HUES48 (cell line): Measurements from ENCODE around the gene NOL9.

Experiments
- H3K27ac ChIP-seq: one replicate; pipeline ENCODE4 v1.7.0; 2013; ENCODE audit warnings: low read depth, low read length, inconsistent platforms
- H3K27me3 ChIP-seq: 2 replicates; pipeline ENCODE4 v1.6.1; 2013; ENCODE audit warnings: mild to moderate bottlenecking, low read length; ENCODE audit not compliant: control insufficient read depth, insufficient read depth
- H3K36me3 ChIP-seq: 2 replicates; pipeline ENCODE4 v1.6.1; 2013; ENCODE audit warnings: low read length; ENCODE audit not compliant: control insufficient read depth, insufficient read depth
- H3K4me1 ChIP-seq: 2 replicates; pipeline ENCODE4 v1.6.1; 2013; ENCODE audit warnings: mild to moderate bottlenecking, low read length; ENCODE audit not compliant: control insufficient read depth, insufficient read depth
- H3K4me3 ChIP-seq: 2 replicates; pipeline ENCODE4 v1.5.1; 2013; ENCODE audit warnings: mild to moderate bottlenecking, low read depth, low read length
- H3K9ac ChIP-seq: 2 replicates; pipeline ENCODE4 v1.6.1; 2013; ENCODE audit warnings: mild to moderate bottlenecking, low read depth, low read length, moderate library complexity
- H3K9me3 ChIP-seq: 2 replicates; pipeline ENCODE4 v1.6.1; 2013; ENCODE audit warnings: low read length; ENCODE audit not compliant: control insufficient read depth, insufficient read depth

Gene NOL9

GRCh38 chr1:6507037-6507428 lies 47.3 kb downstream of the NOL9 start:
- Histone ChIP-seq H3K4me3 (no peak overlapping the region), H3K9ac (no peak overlapping the region), H3K27ac (no peak overlapping the region), H3K9me3 (no peaks in the 10 kb centered on the region), H3K4me1 (no peaks in the 10 kb centered on the region), H3K36me3 (no peaks in the 10 kb centered on the region), H3K27me3 (no peaks in the 10 kb centered on the region)

DNA sequence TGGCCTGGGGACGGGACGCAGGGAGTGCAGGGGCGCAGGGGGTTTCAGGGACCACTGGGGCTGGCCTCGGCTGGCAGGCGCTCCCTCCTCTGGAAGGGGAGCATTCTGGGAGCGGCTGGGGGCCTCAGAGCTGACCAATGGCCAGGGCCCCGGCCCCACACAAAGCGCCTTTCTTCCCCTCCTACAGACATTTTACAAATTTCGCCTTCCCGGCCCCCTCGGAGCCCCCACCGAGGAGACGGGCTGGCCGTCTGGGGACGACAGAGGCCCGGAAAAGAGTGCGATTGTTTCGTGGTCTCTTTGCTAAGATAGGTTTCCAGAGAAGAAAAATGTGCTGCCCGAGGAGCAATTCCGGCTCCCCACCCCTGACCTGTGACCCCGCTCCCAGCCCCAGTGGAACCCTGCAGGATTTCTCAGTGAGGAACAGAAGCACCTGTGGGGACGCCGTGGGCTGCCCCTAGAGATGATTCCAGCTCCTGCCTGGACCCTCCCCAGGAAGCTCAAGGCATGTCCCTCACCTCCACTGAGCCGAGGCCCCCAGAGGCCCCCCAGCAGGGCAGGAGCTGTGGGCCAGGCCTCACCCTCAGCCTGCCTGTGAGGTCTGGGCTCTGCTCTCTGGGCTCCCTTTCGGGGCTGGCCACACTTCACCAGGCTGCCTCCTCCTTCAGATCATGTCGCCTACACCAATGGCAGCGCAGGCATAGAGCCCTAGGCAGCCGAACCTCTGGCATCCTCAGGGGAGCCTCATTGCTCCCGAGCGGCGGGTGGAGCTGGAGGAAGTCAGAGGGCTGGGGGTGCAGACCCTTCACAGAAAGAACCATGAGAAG lies 47.9 kb downstream of the NOL9 start:
- no peak overlapping the region for H3K9ac ChIP-seq
- no peaks in the 10 kb centered on the region for H3K27me3 ChIP-seq
- no peaks in the 10 kb centered on the region for H3K36me3 ChIP-seq

DNA sequence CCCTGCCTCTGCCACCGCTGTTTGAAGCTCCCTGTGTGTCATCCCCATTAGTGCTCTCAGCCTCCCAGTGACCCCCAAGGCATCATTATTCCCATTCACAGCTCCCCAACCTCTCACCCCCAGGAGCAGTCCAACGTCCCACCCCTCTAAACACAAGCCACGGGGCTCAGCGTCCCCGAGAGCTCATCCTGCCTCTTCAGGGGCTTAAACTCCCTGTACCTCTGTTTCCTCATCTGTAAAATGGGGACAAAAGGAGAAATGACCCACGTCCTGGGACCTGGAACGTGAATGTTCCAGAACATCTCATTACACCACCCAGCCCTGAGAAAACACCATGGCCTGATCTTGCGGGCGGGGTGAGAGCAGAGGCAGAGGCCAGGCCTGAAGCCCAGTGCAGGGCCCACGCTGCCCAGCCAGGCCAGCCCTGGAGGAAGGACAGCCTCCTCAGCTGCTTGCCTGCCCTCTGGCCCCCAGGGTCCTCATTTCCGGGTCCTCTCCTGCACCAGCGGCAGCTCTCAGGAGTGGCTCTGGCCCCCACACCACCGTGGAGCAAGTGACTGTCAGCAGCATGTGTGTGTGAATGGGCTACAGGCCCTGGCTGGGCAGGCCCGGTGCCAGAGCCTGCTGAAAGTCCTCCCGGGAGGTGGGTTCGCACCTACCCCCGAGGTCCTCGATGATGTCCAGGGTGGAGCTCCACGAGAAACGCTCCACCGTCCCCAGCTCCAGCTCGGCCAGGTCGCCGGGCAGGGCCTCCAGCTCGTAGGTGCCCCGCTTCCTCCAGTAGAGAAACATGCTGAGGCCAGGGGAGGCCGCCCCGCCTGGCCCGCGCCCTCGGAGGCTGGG lies 48.7 kb downstream of the NOL9 start:
- Histone ChIP-seq H3K4me1 (no peaks in the 10 kb centered on the region), H3K27me3 (no peaks in the 10 kb centered on the region), H3K27ac (no peak overlapping the region), H3K4me3 (no peak overlapping the region), H3K9ac (no peak overlapping the region), H3K36me3 (no peaks in the 10 kb centered on the region), H3K9me3 (no peaks in the 10 kb centered on the region)

More for the DNA sequence above, 47.9 kb downstream of the NOL9 start:
- no peak overlapping the region for H3K27ac ChIP-seq
- no peaks in the 10 kb centered on the region for H3K9me3 ChIP-seq
- no peaks in the 10 kb centered on the region for H3K4me1 ChIP-seq
- no peak overlapping the region for H3K4me3 ChIP-seq

DNA sequence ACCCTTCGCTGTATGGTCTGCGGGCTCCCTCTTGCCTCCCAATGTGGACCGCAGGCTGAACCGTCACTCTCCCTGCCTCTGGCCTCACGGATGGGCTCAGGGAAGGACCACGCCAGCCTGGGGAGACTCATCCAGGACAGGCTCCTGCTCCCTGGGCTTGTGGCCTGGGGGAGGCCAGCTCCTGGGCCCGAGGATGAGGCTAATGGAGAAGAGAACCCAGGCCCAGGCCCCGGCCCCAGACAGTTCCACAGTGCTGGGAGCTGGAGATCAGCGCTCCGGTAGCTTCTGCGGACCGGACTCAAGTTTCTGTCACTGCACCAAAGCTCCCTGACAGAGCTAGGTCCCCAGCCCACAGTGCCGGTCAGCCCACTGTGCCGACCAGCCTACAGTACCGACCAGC lies 49.4 kb downstream of the NOL9 start:
- Histone ChIP-seq H3K9ac (no peak overlapping the region), H3K4me1 (no peaks in the 10 kb centered on the region)

DNA sequence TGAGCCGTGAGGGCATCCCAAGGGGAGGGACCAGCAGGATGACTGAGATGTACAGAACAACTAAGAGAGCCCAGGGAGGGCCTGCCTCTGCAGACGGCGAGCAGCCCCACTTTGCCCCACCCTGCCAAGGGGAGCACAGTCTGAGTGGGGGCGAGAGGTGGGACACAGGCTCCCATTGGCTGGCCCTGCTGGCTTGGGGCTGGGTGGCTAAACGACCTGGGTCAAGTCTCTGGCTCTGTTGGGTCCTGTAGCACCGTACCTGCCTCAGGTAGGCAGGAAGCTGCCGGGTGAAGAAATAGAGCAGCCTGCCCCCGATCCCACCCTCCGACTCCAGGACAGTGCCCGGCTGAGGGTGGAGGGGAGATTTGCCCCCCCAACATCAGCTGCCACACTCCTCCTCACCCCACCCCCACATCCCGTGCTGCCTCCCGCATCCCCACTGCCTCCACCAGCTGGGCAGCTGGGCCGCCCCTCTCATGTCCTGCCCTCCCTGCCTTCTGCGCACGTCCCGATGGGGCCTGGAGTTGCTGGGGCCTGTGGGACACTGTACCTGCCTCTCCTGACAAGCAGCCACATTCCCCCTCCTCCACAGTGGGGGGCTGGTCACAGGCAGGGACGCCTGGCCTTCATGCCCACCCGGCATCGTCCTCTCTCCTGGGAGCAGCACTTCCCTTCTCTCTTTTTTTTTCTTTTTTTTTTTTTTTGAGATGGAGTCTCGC lies 50.3 kb downstream of the NOL9 start:
- H3K27me3 ChIP-seq: no peaks in the 10 kb centered on the region
- no peak overlapping the region for H3K9ac ChIP-seq
- H3K4me1 ChIP-seq: no peaks in the 10 kb centered on the region
- H3K9me3 ChIP-seq: no peaks in the 10 kb centered on the region
- H3K27ac ChIP-seq: no peak overlapping the region
- no peak overlapping the region for H3K4me3 ChIP-seq
- no peaks in the 10 kb centered on the region for H3K36me3 ChIP-seq

More for the DNA sequence above, 49.4 kb downstream of the NOL9 start:
- Histone ChIP-seq H3K27me3 (no peaks in the 10 kb centered on the region), H3K27ac (no peak overlapping the region), H3K4me3 (no peak overlapping the region), H3K9me3 (no peaks in the 10 kb centered on the region), H3K36me3 (no peaks in the 10 kb centered on the region)

GRCh38 chr1:6502000-6502891 lies 52.1 kb downstream of the NOL9 start:
- Histone ChIP-seq H3K27ac (no peak overlapping the region), H3K36me3 (no peaks in the 10 kb centered on the region), H3K4me3 (no peak overlapping the region), H3K9me3 (no peaks in the 10 kb centered on the region), H3K9ac (no peak overlapping the region), H3K27me3 (peaks cover 15% of the 10 kb centered on the region), H3K4me1 (no peaks in the 10 kb centered on the region)

DNA sequence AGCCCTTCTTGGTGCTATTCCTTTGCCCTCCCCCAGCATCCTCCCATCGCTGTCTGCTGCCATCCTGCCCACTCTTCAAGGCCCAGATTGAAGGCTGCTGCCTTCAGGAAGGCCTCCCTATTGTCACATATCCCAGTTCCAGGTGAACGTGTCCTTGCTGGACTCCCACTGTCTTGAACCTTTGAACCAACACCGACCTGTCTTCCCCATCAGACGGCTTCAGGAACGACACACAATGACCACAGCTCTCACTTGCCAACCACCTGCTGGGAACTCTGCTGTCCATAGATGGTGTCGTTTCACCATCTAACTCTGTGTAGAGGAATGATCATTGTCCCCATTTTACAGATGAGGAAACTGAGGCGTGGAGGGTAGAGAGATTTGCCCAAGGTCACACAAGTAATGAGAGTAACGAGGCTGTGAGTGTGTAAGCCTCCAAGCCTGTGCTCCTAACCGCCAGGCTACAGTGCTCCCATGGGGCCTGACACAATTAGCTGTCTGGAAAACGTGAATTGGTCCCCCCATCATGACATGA lies 53.0 kb downstream of the NOL9 start:
- no peaks in the 10 kb centered on the region for H3K9me3 ChIP-seq
- H3K27me3 ChIP-seq: peaks cover 21% of the 10 kb centered on the region
- peaks cover 3% of the 10 kb centered on the region; the same call in 1 of the 2 replicates for H3K4me1 ChIP-seq
- H3K9ac ChIP-seq: no peak overlapping the region
- H3K27ac ChIP-seq: no peak overlapping the region
- no peaks in the 10 kb centered on the region for H3K36me3 ChIP-seq
- no peak overlapping the region for H3K4me3 ChIP-seq

GRCh38 chr1:6500544-6501278 lies 53.6 kb downstream of the NOL9 start:
- H3K9me3 ChIP-seq: no peaks in the 10 kb centered on the region
- no peak overlapping the region for H3K9ac ChIP-seq
- H3K36me3 ChIP-seq: no peaks in the 10 kb centered on the region
- peaks cover 9% of the 10 kb centered on the region for H3K4me1 ChIP-seq
- H3K27ac ChIP-seq: no peak overlapping the region
- H3K27me3 ChIP-seq: peaks cover 28% of the 10 kb centered on the region
- H3K4me3 ChIP-seq: no peak overlapping the region

DNA sequence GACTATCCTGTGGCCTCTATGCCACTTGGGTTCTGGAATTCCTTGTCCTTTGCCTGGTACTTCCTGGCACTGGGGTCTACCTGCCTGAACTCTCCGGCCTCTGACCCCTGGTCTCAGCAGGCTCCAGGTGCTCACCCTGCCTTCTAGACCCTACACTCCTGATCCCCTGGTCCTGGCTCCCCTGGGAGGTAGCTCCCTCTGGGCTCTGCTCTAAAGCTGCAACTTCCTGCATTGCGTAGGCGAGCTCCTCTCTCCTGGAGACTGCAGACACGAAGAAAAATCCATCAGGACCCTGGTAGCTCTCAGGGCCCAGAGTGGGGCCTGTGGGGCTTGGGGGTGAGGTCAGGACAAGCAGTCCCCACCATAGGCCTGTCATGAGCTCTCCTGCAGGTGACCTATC lies 55.0 kb downstream of the NOL9 start:
- Histone ChIP-seq H3K4me3 (no peak overlapping the region), H3K27me3 (peaks cover 29% of the 10 kb centered on the region), H3K36me3 (no peaks in the 10 kb centered on the region), H3K9ac (no peak overlapping the region), H3K4me1 (peaks cover 11% of the 10 kb centered on the region), H3K9me3 (no peaks in the 10 kb centered on the region), H3K27ac (no peak overlapping the region)
